GM18502 (cell line): ENCODE data around the gene TADA1.
"Not testable (repeated sequence)": the region's sequence is repeated elsewhere in the genome, so short reads cannot be mapped to it uniquely, and the experiment has no call there.

Experiments used
- ATAC-seq: cut with Tn5 transposase; IDR thresholded peaks from one replicate; pipeline ENCODE4 v1.9.1; 2021; ENCODE audit warnings: mild to moderate bottlenecking; ENCODE audit not compliant: unreplicated experiment, poor library complexity

TADA1 gene

DNA sequence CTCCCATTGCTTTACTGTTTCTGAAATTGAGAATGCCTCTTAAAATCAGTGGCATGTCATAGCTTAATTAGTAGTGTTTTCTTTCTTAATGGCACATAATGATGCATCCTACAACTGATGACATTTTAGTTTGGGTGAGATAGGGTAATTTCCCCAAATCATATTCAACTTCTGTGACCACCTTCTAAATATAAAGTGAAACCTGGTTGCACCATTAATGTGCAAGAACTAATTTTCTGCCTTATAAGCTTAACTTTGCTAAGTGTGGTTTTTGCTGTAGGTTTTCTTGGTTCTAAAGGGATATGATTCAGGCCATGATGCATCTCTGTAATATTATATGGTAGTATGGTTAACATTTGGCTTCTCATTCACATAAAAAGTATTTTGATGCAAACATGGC, 27.9 kb downstream of the TADA1 start:
- ATAC-seq = no peak

DNA sequence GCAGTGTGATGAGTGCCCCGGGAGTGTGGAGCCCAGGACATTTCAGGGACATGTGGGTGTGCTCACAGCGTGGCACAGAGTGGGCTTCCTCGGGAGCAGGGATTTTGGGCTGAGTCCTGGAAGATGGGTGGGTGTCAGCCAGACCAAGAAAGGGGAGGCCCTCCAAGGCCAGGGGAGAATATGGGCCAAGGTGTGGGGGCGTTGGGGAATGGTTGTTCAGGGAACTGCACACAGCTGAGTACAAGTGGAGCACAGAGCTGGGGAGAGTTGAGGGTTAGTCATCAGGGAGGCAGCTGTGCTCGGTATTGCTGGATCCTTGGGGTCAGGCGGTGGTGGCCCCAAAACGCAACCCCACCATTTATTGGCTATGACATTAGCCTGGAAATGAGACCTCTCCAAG, 31.3 kb downstream of the TADA1 start:
- ATAC-seq = no peak

DNA sequence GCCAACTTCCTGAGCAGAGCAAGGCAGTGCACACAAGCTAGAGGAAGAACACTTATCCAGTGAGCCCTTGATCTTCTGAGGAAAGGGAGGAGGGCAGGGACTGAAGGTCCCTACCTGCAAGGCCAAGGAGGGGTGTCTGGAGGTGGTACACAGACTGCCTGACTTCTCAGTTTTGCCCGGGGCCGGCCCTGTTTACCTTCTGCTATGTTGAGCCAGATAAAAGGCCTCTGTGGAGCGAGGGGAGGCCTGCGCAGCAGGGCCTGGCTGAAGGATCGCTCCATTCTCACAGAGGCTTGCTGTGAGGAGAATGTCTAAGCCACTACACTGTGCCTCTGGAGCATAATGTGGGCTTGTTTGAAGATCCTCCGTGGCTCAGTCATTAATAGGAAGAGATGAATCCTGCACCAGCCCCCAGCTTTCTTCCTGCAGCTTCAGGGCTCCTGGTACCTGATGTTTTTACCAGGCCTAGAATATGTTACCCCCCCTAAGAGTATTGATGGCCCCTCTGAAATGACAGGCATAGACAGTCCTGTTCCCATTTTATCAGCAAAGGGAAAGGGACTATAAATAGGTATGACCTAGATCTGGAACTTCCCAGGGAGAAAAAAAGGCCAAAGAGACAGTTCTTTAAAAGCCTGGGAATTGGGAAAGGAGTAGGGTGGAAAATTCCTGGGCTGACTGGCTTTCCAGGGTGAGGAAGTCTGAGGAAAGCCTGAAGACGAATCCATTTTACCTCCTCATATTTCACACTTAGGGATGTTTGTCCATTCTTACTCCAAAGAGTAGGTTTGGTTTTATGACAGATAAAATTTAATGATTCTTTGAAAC, 32.1 kb downstream of the TADA1 start:
- ATAC-seq = no peak

DNA sequence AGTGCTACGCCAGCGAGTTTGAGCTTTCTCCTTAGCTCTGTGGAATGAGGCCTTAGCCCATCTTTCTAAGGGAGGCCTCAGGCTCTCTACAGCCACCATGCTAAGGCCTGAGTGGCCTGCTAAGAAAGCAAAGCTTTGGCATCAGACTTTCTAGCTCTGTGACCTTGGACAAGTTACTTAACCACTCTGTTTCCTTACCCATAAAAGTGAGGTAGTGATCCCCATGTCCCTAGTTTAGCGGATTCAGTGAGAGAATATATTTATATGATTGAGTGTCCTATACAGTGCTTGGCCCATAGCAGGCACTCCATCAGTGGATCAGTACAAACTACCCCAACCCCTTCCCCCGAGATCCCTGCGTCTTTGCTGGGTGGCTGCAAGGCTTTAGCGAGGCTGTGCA, 32.7 kb downstream of the TADA1 start:
- no peak for ATAC-seq

GRCh38 chr1:166840309-166841274, 35.5 kb downstream of the TADA1 start:
- ATAC-seq = no peak

DNA sequence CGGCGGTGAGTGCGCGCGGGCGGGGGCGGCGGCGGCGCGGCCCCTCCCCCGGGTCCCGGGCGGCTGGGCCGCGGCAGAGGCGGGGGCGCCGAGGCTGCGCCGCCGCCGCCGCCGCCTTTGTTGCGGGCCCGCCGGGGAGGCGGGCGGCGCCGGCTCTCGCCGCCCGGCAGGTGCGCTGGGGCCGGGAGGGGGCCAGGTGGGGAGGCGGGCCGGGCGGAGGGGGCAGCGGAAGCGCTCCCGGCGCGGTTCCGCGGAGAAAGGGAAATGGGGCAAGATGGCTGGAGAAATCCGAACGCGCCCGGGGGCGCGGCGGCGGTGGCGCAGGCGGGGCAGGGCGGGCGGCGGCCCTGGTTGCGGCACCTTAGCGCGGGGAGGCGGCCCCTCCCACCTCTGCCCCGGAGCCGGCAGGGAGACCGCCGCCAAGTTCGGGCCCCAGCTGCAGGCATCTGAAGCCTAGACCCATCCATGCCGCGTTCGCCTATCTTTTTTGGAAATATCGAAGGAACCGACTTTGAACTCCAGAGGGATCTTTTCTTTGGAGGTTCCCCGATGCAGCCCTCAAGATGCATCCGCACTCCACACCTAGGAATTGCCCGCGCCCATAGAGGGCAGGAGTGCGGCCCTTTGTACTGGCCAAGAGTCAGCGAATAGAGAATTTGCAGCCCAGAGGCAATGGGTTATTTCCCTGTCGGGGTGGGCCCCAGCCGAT, 36.3 kb downstream of the TADA1 start:
- peak; percentile 38 for ATAC-seq

DNA sequence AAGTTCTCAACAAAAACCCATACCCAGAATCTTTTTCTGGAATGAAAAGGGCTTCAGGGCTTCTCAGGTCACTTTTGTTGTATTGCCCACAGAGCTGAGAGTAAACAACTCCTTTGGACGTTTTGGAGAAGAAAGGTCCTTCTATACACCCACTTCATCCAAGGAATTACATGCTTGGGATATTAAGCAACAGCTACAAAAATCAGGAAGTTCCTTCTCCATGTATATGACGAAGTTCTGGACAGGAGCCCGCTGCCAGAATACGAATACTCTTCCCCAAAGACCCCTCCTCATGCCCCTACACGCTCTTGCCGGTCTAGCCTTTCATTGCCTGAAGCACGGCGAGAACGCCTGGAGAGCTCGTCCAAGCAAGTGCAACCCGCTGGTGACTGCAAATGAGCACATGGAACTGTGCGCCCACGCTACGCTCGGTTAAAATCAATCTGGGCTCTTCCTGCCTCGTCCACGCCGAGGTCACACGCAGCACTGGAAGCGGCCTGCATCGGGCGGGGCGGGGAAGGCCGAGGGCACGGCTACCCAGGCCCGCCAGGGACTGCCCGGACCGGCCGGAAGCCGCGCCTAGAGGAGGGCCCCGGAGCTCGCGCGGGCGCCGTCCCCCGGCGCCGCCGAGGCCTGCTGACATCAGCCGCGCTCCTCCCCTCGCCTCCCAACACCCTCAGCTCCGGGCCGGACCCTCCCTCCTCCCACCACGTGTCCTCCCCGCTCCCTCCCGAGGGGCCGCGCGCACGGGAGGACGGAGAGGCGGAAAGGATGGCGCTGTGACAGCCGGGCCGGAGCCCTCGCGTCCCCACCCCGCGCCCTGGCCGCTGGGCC, 37.1 kb downstream of the TADA1 start, which contains the start of gene POGK:
Gene POGK, plus strand, starts transcription at position 710 of the 834 bp plus-strand sequence. CDS start 1,482 bp downstream, outside the sequence.
- peak; percentile 96 for ATAC-seq

- no peak for ATAC-seq
Observed at GRCh38 chr1:166836733-166837132, 39.3 kb downstream of the TADA1 start.

DNA sequence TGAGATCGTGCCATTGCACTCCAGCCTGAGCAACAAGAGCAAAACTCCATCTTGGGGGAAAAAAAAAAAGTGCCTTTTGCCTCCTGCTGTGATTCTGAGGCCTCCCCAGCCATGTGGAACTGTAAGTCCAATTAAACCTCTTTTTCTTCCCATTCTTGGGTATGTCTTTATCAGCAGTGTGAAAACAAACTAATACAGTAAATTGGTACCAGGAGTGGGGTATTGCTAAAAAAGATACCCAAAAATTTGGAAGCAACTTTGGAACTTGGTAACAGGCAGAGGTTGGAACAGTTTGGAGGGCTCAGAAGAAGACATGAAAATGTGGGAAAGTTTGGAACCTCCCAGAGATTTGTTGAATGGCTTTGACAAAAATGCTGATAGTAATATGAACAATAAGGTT, 46.3 kb downstream of the TADA1 start:
- ATAC-seq = not testable (repeated sequence)

GRCh38 chr1:166827426-166827825, 48.6 kb downstream of the TADA1 start:
- ATAC-seq = no peak

DNA sequence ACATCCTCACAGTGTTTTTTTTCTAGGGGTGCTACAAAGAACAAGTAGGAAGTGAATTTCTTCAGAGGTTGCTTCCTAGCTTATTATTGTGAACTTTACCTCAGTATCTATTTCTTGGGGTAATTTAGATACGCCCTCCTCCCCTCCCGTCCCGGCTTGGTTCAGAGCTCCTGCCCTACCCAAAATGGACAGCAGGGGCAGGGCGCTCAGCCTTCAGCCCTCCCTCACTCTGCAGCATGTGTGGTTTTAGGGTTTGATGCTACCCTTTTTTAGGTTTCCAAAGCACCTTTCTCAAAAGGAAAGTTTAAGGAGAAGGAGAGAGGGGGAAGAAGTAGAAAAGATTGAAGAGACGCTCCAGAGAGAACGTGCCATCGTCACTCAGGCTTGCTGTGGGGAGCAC, 53.7 kb downstream of the TADA1 start:
- no peak for ATAC-seq

- ATAC-seq = no peak
Observed at GRCh38 chr1:166819974-166820373, 56.1 kb downstream of the TADA1 start.

- ATAC-seq = no peak
Observed at GRCh38 chr1:166814611-166815010, 61.5 kb downstream of the TADA1 start.

- no peak for ATAC-seq
Observed at GRCh38 chr1:166813508-166814223, 62.4 kb downstream of the TADA1 start.

DNA sequence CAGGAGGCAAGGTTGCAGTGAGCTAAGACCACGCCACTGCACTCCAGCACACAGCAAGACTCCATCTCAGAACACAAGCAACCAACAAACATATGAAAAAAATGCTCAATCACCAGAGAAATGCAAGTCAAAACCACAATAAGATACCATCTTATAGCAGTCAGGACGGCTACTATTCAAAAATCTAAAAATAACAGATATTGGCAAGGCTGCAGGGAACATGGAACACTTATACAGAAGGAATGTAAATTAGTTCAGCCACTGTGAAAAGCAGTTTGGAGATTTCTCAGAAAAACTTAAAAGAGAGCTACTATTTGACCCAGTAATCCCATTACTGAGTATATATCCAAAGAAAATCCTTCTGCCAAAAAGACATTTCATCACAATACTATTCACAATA, 64.4 kb downstream of the TADA1 start:
- no peak for ATAC-seq

GRCh38 chr1:166808952-166809351, 67.1 kb downstream of the TADA1 start:
- ATAC-seq = no peak
